Activated T-cell treated with anti-CD3 and anti-CD28 coated beads for 48 hours (primary cell): ENCODE results near the gene ACAP2.
"Not testable (repeated sequence)": the region's sequence is repeated elsewhere in the genome, so short reads cannot be mapped to it uniquely, and the experiment has no call there.

Source experiments
- DNase-seq: peaks from one replicate; pipeline ENCODE4 v3.0.0-alpha.2; 2020; ENCODE audit warnings: low read depth

ACAP2 gene, protein sequence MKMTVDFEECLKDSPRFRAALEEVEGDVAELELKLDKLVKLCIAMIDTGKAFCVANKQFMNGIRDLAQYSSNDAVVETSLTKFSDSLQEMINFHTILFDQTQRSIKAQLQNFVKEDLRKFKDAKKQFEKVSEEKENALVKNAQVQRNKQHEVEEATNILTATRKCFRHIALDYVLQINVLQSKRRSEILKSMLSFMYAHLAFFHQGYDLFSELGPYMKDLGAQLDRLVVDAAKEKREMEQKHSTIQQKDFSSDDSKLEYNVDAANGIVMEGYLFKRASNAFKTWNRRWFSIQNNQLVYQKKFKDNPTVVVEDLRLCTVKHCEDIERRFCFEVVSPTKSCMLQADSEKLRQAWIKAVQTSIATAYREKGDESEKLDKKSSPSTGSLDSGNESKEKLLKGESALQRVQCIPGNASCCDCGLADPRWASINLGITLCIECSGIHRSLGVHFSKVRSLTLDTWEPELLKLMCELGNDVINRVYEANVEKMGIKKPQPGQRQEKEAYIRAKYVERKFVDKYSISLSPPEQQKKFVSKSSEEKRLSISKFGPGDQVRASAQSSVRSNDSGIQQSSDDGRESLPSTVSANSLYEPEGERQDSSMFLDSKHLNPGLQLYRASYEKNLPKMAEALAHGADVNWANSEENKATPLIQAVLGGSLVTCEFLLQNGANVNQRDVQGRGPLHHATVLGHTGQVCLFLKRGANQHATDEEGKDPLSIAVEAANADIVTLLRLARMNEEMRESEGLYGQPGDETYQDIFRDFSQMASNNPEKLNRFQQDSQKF

DNA sequence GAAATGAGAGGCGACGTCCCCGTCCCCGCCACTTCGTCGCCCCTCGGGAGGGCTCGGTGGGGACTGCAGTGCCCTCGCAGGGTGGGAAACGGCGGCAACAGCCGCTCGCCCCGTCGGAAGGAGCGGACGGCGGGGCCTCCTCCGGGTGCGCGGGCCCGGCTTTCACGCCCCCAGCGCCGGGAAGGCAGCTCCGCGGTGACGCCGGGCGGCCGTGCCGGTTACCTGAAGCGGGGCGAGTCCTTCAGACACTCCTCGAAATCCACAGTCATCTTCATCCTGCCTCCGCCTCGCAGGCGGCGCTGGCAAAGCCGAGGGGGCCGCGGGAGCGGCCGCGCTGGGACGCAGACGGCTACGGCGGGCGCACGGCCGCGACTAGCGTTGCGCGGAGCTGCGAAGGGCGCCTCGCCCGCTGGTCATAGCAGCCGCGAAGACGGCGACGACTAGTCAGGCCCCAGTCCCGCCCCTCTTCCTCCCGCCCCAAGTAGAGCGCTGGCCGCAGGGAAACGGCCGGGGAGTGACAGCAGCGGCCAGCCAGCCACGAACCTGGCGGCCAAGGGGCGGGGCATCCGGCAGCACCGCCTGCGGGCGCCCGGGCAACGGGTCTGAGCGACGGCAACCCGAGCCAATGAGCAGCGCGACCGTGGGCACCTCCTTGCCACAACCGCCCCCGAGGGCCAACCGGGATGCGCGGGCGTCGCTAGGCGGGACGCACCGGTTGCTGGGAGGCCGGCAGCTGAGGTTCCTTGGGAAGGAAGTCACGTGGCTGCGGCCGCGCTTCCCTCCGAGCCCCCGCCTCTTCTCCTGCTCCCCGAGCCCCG lies at the start of gene ACAP2:
TSS of gene ACAP2 (minus strand) at position 448 of the 818 bp plus-strand sequence. CDS start at position 275, 173 bp downstream.
- DNase-seq: peak; percentile 100

GRCh38 chr3:195475614-195476013 lies 32.8 kb upstream of the ACAP2 start:
- no peak for DNase-seq

GRCh38 chr3:195475116-195475515 lies 32.3 kb upstream of the ACAP2 start:
- not testable (repeated sequence) for DNase-seq

GRCh38 chr3:195468841-195469240 lies 26.0 kb upstream of the ACAP2 start:
- DNase-seq: no peak

DNA sequence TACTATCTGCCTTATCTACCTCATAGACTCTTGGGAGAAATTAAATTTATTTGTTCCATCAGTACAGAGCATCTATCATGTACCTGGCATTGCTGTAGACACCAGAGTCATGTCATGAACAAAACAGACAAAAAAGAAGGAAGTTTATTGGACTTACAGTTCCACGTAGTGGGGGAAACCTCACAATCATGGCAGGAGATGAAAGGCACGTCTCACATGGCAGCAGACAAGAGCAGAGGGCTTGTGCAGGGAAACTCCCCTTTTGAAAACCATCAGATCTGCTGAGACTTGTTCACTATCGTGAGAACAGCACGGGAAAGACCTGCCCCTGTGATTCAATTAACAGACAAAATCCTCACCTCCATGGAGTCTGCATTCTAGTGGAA lies 25.6 kb upstream of the ACAP2 start:
- no peak for DNase-seq

- no peak for DNase-seq
These were observed 25.0 kb upstream of the ACAP2 start for GRCh38 chr3:195467641-195468390.

DNA sequence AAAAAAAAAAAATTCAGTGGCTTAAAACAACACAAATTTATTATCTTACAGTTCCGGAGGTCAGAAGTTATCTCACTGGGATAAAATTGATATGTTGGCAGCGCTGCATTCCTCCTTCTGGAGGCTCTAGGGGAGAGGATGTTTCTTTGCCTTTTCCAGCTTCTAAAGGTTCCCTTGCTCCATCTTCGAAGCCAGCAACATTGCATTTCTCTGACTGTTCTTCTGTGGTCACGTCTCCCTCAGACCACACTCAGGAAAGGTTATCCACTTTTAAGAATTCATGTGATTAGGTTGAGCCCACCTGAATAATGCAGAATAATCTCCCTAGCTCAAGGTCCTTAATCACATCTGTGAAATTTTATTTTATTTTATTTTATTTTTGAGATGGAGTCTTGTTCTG lies 23.4 kb upstream of the ACAP2 start:
- no peak for DNase-seq

DNA sequence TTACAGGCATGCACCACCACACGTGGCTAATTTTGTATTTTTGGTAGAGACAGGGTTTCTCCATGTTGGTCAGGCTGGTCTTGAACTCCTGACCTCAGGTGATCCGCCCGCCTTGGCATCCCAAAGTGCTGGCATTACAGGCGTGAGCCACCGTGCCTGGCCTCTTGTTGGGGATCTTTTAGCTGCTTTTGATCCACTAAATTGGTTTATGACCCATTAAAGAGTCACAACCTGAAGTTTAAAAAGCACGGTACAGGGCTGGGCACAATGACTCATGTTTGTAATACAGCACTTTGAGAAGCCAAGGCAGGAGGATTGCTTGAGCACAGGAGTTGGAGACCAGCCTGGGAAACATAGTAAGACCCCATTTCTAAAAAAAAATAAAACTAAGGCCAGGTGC lies 20.1 kb upstream of the ACAP2 start:
- not testable (repeated sequence) for DNase-seq

GRCh38 chr3:195462308-195462610 lies 19.4 kb upstream of the ACAP2 start:
- DNase-seq: no peak

DNA sequence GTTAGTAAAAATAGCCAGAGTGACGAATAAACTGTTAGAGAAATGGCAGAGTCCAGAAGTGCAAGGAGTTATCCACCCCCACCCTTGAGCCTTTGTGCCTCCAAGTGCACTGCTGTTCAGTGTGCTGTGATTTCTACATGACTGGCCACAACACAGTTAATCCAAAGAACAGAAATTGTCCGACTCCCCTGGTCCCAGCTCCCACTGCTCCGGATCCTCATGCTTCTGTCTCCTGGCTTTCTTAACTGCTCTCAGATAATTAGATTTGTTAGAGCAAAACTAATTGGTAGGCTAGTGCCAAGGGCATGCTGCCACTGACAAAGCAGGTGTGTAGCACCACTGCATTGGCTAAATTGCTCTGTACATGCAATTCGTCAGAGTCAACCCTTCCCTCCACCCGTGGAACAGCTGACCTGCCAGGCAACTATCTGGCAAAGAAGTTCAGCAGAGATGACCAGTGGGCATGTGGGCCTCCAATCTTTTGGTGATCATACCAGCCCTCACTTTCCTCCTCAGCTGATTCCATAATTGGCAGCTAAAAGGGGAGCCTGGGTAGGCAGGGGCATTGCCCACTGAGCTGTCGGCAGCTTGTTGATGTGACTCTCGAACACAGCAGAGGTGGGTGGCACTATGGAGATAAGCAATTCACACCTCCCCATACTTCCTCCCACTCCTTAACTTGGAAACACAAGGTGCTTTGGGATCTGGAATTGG lies 18.9 kb upstream of the ACAP2 start:
- no peak for DNase-seq

- no peak for DNase-seq
These were observed 17.4 kb upstream of the ACAP2 start for GRCh38 chr3:195460091-195460713.

- no peak for DNase-seq
These were observed 15.5 kb upstream of the ACAP2 start for GRCh38 chr3:195458316-195458717.

- DNase-seq: no peak
These were observed 13.0 kb upstream of the ACAP2 start for GRCh38 chr3:195455789-195456188.

- DNase-seq: no peak
These were observed 10.4 kb upstream of the ACAP2 start for GRCh38 chr3:195453236-195453635.

DNA sequence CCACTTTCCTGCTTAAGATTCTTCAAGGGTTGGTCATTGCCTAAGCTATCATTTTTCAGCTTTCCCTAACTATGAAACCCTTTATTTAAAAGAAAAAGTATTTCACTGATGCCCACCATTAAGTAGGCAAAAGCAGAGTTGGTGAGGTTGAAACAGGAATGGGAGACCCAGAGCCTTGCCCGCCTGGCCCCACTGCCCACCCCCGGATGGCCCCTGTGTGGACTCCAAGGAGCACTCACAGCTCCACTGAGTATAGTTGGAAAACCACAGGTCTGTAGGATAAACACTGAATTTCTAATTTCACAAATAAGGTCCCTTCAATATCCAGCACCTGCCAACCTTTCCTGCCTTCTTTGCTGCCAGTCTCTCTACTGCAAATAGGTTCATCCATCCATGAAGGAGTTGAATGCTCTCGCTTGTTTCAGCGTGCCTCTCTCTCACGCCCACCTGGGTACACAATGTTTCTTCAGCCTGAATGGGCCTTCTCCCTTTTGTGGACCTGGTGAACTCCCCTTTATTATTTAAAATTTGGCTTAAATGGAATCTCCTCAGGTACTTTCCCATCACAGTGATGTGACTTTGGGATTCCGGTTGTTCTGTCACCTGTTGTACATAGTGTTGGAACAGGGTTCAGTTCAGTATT lies 8.7 kb upstream of the ACAP2 start:
- no peak for DNase-seq

DNA sequence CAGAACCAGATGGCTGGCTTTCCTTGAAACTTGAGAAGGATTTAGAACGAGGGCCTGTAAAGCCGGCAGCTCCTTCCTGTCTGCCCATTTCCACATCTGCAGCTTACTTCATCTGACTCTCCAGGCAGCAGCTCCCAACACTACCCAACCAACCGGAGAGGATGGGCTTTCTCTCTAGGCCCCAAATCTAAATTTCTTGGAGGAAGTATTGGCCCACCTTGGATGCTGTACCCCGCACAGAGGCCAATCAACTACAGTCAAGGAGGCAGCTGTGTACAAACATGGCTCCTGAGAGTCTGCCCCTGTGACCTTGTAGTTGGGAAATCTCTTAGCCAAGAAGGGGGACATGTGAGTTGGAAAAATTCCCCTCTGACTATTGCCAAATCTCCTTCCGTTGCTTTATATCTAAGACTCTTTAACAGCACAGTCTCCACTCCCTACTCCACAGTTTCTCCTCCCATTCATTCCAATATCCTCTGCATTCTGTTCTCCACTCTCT lies 8.0 kb upstream of the ACAP2 start:
- DNase-seq: no peak

DNA sequence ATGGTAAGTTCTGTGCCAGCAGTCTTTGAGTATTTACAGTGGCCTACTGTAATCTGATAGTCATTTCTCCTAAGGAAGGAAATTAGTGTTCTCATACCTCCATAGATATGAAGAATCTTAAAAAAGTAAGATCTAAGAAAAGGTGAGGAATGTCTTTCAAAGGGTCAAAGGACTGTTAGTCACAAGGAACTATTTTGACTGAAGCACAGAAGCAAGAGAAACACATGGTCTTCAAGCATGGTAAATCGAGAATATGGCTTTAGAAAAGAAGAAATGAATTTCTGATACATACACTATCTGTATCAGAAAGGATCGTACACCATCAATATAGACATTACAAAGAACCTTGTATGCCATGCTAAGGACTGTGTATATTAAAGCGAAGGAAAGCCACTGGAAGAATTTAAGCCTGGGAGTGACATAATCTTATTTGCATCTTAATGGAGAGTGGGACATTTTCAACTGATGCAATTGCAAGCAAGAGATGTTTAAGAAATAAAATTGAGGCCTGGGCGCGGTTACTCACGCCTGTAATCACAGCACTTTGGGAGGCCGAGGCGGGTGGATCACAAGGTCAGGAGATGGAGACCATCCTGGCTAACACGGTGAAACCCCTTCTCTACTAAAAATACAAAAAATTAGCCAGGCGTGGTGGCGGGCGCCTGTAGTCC lies 5.5 kb upstream of the ACAP2 start:
- no peak for DNase-seq

DNA sequence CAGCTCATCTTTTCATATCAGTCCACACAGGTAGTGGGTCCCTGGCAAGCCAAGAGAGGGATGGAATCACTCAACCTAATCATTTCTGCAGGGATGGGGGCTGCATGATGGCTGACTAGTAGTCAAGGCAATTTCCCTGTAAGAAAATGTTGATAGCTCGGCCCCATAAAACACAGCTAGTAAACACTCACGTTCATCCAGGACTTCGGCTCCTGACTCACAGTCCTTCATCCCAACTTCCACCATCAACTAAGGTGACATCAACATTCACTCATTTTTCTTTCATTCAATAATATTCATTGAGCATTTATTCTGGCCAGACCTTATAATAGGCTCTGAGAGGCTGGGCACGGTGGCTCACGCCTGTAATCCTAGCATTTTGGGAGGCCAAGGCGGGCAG lies 4.4 kb upstream of the ACAP2 start:
- no peak for DNase-seq

GRCh38 chr3:195446359-195446758 lies 3.5 kb upstream of the ACAP2 start:
- DNase-seq: no peak

- DNase-seq: no peak
These were observed 3.1 kb upstream of the ACAP2 start for GRCh38 chr3:195445885-195446284.
